ENCODE measurements around the gene KIAA0930.
A peak's percentile ranks its signal among the peaks of the same experiment; 100 is the strongest.

- TF ChIP-seq, protein P1, sequence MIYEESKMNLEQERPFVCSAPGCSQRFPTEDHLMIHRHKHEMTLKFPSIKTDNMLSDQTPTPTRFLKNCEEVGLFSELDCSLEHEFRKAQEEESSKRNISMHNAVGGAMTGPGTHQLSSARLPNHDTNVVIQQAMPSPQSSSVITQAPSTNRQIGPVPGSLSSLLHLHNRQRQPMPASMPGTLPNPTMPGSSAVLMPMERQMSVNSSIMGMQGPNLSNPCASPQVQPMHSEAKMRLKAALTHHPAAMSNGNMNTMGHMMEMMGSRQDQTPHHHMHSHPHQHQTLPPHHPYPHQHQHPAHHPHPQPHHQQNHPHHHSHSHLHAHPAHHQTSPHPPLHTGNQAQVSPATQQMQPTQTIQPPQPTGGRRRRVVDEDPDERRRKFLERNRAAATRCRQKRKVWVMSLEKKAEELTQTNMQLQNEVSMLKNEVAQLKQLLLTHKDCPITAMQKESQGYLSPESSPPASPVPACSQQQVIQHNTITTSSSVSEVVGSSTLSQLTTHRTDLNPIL (CRISPR knock-in tag; IDR thresholded peaks at IDR 0.05; ENCODE audit: low read depth), result no peak
- TF ChIP-seq, protein P2, sequence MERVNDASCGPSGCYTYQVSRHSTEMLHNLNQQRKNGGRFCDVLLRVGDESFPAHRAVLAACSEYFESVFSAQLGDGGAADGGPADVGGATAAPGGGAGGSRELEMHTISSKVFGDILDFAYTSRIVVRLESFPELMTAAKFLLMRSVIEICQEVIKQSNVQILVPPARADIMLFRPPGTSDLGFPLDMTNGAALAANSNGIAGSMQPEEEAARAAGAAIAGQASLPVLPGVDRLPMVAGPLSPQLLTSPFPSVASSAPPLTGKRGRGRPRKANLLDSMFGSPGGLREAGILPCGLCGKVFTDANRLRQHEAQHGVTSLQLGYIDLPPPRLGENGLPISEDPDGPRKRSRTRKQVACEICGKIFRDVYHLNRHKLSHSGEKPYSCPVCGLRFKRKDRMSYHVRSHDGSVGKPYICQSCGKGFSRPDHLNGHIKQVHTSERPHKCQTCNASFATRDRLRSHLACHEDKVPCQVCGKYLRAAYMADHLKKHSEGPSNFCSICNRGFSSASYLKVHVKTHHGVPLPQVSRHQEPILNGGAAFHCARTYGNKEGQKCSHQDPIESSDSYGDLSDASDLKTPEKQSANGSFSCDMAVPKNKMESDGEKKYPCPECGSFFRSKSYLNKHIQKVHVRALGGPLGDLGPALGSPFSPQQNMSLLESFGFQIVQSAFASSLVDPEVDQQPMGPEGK (CRISPR knock-in tag; IDR thresholded peaks at IDR 0.05; ENCODE audit: borderline replicate concordance), result no peak
- TF ChIP-seq BACH2 (CRISPR knock-in tag; IDR thresholded peaks at IDR 0.05; ENCODE audit: borderline replicate concordance) (no peak), GLIS3 (CRISPR knock-in tag; IDR thresholded peaks at IDR 0.05) (no peak), ZNF8 (CRISPR knock-in tag; IDR thresholded peaks at IDR 0.05) (no peak), ZFP3 (CRISPR knock-in tag; IDR thresholded peaks at IDR 0.05) (no peak), ZFP30 (CRISPR knock-in tag; IDR thresholded peaks at IDR 0.05) (no peak), ZNF565 (CRISPR knock-in tag; conservative IDR thresholded peaks at IDR 0.05; ENCODE audit: low read depth) (no peak), TCF4 (CRISPR knock-in tag; IDR thresholded peaks at IDR 0.05; ENCODE audit: borderline replicate concordance) (peak; percentile 42; the same call in 1 of the 2 replicates)
Observed at GRCh38 chr22:45155050-45155840, 85.4 kb downstream of the KIAA0930 start.

Data from SK-N-SH treated with all-trans-retinoic acid at 6 μM for 48 hours (cell line).